BLaER1 treated with 17β-estradiol and CSF1 and Interleukin-3, amounts not matched to agents 10 nM and 100 nM (cell line): ENCODE results near the gene CLTA.

Experiments used
- H3K27ac ChIP-seq, 11 experiments: shearing (Covaris generic); formaldehyde crosslinking; 2 replicates each; pipeline ENCODE4 v1.8.1; 2022
- H3K27me3 ChIP-seq, 11 experiments: shearing (Covaris generic); formaldehyde crosslinking; 2 replicates each; pipeline ENCODE4 v1.8.1; 2022
- H3K36me3 ChIP-seq, 11 experiments: shearing (Covaris generic); formaldehyde crosslinking; 2 replicates each; pipeline ENCODE4 v1.8.1; 2022
- H3K4me1 ChIP-seq, 10 experiments: shearing (Covaris generic); formaldehyde crosslinking; 2 replicates each; pipeline ENCODE4 v1.8.1; 2022
- H3K4me2 ChIP-seq, 11 experiments: shearing (Covaris generic); formaldehyde crosslinking; 2 replicates each; pipeline ENCODE4 v1.8.1; 2022
- H3K4me3 ChIP-seq, 10 experiments: shearing (Covaris generic); formaldehyde crosslinking; 2 replicates each; pipeline ENCODE4 v1.8.1; 2022
- H3K9ac ChIP-seq, 11 experiments: shearing (Covaris generic); formaldehyde crosslinking; 2 replicates each; pipeline ENCODE4 v1.8.1; 2022
- H3K9me3 ChIP-seq, 11 experiments: shearing (Covaris generic); formaldehyde crosslinking; replicated peaks in 1 of 11; 2 replicates each; pipeline ENCODE4 v1.8.1; 2022
- H4K20me1 ChIP-seq, 11 experiments: shearing (Covaris generic); formaldehyde crosslinking; 2 replicates each; pipeline ENCODE4 v1.8.1; 2022
- Cebpa-rat ChIP-seq, 11 experiments: shearing (Covaris generic); IDR thresholded peaks; 2 replicates each; pipeline ENCODE4 v1.8.1; 2022

Gene CLTA

GRCh38 chr9:36161187-36161586 lies 29.5 kb upstream of the CLTA start:
- Histone ChIP-seq H3K9me3 (peaks cover 8 to 19% (median 15%) of the 10 kb centered on the region in 11 experiments; a peak in 20 of 22 replicates), H3K27ac (no peak overlapping the region), H3K36me3 (peaks cover 12 to 54% (median 22%) of the 10 kb centered on the region in 11 experiments; a peak in 20 of 22 replicates), H3K4me1 (peaks cover 11 to 46% (median 25%) of the 10 kb centered on the region in 10 experiments), H3K27me3 (no peaks in the 10 kb centered on the region), H3K9ac (no peak overlapping the region), H3K4me3 (no peak overlapping the region), H3K4me2 (no peak overlapping the region), H4K20me1 (no peaks in the 10 kb centered on the region)
- TF ChIP-seq Cebpa-rat (IDR thresholded peaks at IDR 0.05), result no peak

DNA sequence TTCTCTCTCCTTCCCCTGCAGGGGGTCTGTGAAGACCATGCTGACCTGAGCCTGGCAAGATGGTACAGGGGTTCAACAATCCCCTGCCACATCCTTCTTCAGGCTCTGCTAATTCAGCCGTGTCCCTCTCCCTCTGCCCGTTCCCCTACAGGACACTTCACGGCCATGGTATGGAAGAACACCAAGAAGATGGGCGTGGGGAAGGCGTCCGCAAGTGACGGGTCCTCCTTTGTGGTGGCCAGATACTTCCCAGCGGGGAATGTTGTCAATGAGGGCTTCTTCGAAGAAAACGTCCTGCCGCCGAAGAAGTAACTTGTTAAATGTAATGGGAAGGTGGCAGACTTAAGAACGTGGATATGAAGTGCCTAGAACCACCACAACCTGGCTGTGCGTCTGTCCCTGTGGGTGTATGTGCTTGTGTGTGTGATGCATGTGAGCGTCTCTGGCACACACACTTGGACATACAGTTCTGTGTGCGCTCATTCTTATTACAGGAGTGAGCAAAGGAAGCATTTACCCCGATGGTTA lies 28.4 kb upstream of the CLTA start:
- H3K9me3 ChIP-seq, result peaks cover 0 to 8% (median 4%) of the 10 kb centered on the region in 11 experiments; a peak in 13 of 22 replicates
- no peak for TF ChIP-seq Cebpa-rat (IDR thresholded peaks at IDR 0.05)
- H3K4me3 ChIP-seq, result no peak overlapping the region
- H3K36me3 ChIP-seq, result peaks cover 2 to 43% (median 11%) of the 10 kb centered on the region in 11 experiments; a peak in 14 of 22 replicates
- H3K9ac ChIP-seq, result no peak overlapping the region
- H3K27ac ChIP-seq, result no peak overlapping the region
- H3K4me1 ChIP-seq, result peaks cover 11 to 53% (median 25%) of the 10 kb centered on the region in 10 experiments
- no peaks in the 10 kb centered on the region for H3K27me3 ChIP-seq
- no peaks in the 10 kb centered on the region for H4K20me1 ChIP-seq
- no peak overlapping the region for H3K4me2 ChIP-seq

DNA sequence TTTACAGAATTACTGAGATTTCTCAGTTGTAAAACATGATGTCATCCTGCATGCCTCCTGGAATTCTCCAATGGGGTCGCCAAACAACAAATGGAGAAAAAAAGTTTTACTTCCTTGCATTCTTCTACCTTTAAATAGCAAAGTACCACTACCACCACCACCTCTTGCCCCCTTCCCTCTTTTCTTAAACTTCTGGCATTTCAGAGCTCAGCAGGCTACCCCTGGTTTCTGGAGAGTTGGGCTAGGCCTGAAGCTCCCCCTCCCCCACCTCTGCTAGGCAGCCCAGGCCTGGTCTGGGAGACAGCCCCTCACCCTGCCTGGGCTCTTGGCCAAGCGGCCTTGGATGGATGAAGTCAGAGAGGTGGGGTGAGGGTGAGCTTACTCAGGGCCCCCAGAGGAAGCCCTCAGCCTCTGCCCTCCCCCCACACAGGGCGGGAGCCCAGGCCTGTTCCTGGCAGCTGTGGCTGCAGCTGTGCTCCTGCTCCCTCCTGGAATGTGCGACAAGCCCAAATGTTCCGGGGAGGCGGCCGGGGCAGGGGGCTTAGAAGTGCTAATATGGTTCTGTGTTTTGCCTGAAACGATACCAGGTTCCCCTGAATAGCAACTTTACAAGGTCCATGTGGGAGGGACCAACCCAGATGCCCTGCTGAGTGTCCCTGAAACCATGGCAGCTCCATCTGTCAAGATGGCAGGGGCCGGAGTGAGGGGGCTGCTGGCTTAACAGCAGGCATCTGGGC lies 27.5 kb upstream of the CLTA start:
- Histone ChIP-seq H3K9ac (peak overlapping the region in 2 of 11 experiments; percentile 11 to 18; a peak in 1 of 22 replicates), H3K36me3 (peaks cover 0 to 40% (median 8%) of the 10 kb centered on the region in 11 experiments; a peak in 11 of 22 replicates), H3K4me3 (no peak overlapping the region), H3K4me2 (peak overlapping the region in 9 of 11 experiments; percentile 8 to 67 (median 47); a peak in 17 of 22 replicates), H3K4me1 (peaks cover 11 to 46% (median 20%) of the 10 kb centered on the region in 10 experiments), H3K27me3 (no peaks in the 10 kb centered on the region), H3K27ac (peak overlapping the region in 3 of 11 experiments; percentile 13 to 23 (median 16); a peak in 1 of 22 replicates), H4K20me1 (no peaks in the 10 kb centered on the region), H3K9me3 (no peaks in the 10 kb centered on the region)
- TF ChIP-seq Cebpa-rat (IDR thresholded peaks at IDR 0.05), result no peak

GRCh38 chr9:36163786-36164170 lies 26.9 kb upstream of the CLTA start:
- H3K9ac ChIP-seq, result 0 out of 22 replicates have a peak overlapping the region, but pooled peaks of 1 of the 11 experiments have one; percentile 11
- no peak overlapping the region for H3K4me3 ChIP-seq
- H3K27me3 ChIP-seq, result no peaks in the 10 kb centered on the region
- H3K36me3 ChIP-seq, result peaks cover 0 to 36% (median 8%) of the 10 kb centered on the region in 11 experiments; a peak in 11 of 22 replicates
- no peak for TF ChIP-seq Cebpa-rat (IDR thresholded peaks at IDR 0.05)
- peak overlapping the region in 5 of 11 experiments; percentile 36 to 67 (median 48); a peak in 6 of 22 replicates for H3K4me2 ChIP-seq
- peaks cover 6 to 40% (median 17%) of the 10 kb centered on the region in 10 experiments; a peak in 19 of 20 replicates for H3K4me1 ChIP-seq
- H3K27ac ChIP-seq, result peak overlapping the region in 2 of 11 experiments; percentile 16 to 23; a peak in 1 of 22 replicates
- no peaks in the 10 kb centered on the region for H3K9me3 ChIP-seq
- H4K20me1 ChIP-seq, result no peaks in the 10 kb centered on the region

GRCh38 chr9:36164372-36164771 lies 26.3 kb upstream of the CLTA start:
- H4K20me1 ChIP-seq, result no peaks in the 10 kb centered on the region
- TF ChIP-seq Cebpa-rat (IDR thresholded peaks at IDR 0.05), result no peak
- peaks cover 0 to 30% (median 8%) of the 10 kb centered on the region in 11 experiments; a peak in 11 of 22 replicates for H3K36me3 ChIP-seq
- no peaks in the 10 kb centered on the region for H3K9me3 ChIP-seq
- H3K27ac ChIP-seq, result no peak overlapping the region
- no peak overlapping the region for H3K4me3 ChIP-seq
- H3K9ac ChIP-seq, result no peak overlapping the region
- no peaks in the 10 kb centered on the region for H3K27me3 ChIP-seq
- peaks cover 1 to 38% (median 17%) of the 10 kb centered on the region in 10 experiments; a peak in 18 of 20 replicates for H3K4me1 ChIP-seq
- no peak overlapping the region for H3K4me2 ChIP-seq

GRCh38 chr9:36164989-36165388 lies 25.7 kb upstream of the CLTA start:
- Histone ChIP-seq H3K9ac (no peak overlapping the region), H3K4me2 (0 out of 22 replicates have a peak overlapping the region, but pooled peaks of 1 of the 11 experiments have one; percentile 5), H3K27me3 (no peaks in the 10 kb centered on the region), H4K20me1 (no peaks in the 10 kb centered on the region), H3K36me3 (peaks cover 0 to 24% (median 4%) of the 10 kb centered on the region in 11 experiments; a peak in 10 of 22 replicates), H3K27ac (no peak overlapping the region), H3K9me3 (no peaks in the 10 kb centered on the region), H3K4me1 (peaks cover 0 to 38% (median 17%) of the 10 kb centered on the region in 10 experiments; a peak in 18 of 20 replicates), H3K4me3 (no peak overlapping the region)
- no peak for TF ChIP-seq Cebpa-rat (IDR thresholded peaks at IDR 0.05)

DNA sequence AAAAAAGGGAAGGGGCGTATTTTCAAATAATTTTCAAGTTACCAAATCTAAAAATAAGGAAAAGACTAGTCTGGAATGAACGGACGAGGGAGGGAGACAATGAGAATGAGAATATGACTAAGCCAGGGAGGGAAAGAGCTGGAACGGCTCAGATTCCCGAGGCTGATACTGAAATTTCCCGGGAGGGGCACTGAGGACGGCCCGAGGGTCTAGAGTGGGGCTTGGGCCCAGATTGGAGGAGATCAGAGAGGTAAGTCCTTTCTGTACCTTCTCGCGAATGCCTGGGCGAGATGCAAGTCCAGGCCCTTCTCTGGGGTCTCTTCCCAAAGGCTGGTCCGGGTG lies 24.9 kb upstream of the CLTA start:
- Histone ChIP-seq H3K27ac (no peak overlapping the region), H3K27me3 (no peaks in the 10 kb centered on the region), H4K20me1 (no peaks in the 10 kb centered on the region), H3K4me2 (peak overlapping the region in 4 of 11 experiments; percentile 22 to 93 (median 76); a peak in 4 of 22 replicates), H3K4me3 (no peak overlapping the region), H3K4me1 (peaks cover 0 to 38% (median 16%) of the 10 kb centered on the region in 10 experiments; a peak in 16 of 20 replicates), H3K9me3 (no peaks in the 10 kb centered on the region), H3K36me3 (peaks cover 0 to 15% (median 4%) of the 10 kb centered on the region in 11 experiments; a peak in 7 of 22 replicates), H3K9ac (no peak overlapping the region)
- no peak for TF ChIP-seq Cebpa-rat (IDR thresholded peaks at IDR 0.05)

DNA sequence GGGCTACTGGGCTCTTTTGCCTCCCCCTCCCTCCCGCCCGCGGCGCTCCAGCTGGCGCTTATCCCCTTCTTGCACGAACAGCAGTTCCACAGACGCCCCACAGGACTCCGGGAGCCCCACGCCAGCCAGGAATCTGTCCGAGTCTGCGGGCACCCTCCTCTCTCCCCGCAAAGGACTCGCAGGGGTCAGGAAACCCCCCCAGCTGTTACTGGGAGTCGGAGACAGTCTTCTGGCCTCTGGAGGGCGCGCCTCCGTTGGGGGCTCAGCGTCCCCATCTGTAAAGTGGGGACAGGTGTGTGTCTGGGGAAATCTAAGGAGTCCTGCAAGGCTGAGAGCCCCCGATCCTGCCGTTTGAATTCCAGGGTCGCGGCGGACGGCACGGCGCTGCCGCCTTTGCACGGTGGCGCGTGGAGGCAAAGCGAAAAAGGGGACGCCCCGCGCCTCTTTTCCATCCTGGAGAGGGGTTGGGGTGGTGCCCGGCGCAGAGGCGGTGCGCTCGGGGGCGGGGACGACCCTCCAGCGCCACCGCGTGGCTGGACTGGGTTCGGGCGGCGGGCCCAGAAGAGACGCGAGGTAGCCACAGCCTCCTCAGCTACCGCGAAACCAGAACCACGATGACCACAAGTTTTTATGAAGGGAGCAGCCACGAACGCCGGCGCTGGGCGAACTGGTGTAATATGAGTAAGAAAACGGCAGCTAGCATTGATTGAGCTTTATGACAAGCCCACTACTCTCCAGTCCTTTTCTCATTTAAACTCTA lies 24.4 kb upstream of the CLTA start:
- Histone ChIP-seq H3K4me2 (peak overlapping the region; percentile 61 to 93 (median 75)), H3K4me1 (peaks cover 0 to 38% (median 16%) of the 10 kb centered on the region in 10 experiments; a peak in 16 of 20 replicates), H3K9me3 (no peaks in the 10 kb centered on the region), H3K9ac (peak overlapping the region in 6 of 11 experiments; percentile 20 to 53 (median 40); a peak in 6 of 22 replicates), H3K27me3 (no peaks in the 10 kb centered on the region), H3K27ac (peak overlapping the region in 2 of 11 experiments; percentile 22 to 34; a peak in 1 of 22 replicates), H3K36me3 (peaks cover 0 to 14% (median 4%) of the 10 kb centered on the region in 11 experiments; a peak in 7 of 22 replicates), H4K20me1 (no peaks in the 10 kb centered on the region), H3K4me3 (peak overlapping the region in 7 of 10 experiments; percentile 40 to 63 (median 48); a peak in 13 of 20 replicates)
- no peak for TF ChIP-seq Cebpa-rat (IDR thresholded peaks at IDR 0.05)
